Measurements from ENCODE around the gene FRS3. TPM values are rescaled to one million over a fixed set of nuclear protein-coding genes. Genes with fewer than 3 reads are reported as not detected.

Gene FRS3
- total and polyA plus RNA-seq, 2 of the 13 experiments (the other 11 are each of a cell fraction or from before 2014, with no cell fraction given), result 3.0 to 7.4 TPM

DNA sequence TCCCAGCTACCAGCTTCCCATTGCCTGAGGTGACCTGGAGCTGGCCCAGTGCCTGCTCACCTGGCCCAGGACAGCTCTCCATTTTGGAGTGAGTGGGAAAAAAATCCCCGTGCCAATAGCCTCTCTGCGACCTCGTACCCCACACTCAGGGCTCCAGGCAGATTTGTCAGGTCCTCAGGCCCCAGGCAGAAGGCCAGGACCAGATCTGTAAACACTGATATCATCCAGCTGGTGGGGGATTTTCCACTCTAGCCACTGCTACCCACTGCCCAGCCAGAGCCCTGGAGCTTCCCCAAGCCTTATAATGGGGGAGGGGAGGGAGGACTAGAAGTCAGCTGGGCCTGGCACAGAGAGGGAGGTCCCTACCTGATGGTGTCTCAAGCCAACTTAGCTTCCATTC is 31.2 kb downstream of the FRS3 start (continued):
- TF ChIP-seq, protein P1, sequence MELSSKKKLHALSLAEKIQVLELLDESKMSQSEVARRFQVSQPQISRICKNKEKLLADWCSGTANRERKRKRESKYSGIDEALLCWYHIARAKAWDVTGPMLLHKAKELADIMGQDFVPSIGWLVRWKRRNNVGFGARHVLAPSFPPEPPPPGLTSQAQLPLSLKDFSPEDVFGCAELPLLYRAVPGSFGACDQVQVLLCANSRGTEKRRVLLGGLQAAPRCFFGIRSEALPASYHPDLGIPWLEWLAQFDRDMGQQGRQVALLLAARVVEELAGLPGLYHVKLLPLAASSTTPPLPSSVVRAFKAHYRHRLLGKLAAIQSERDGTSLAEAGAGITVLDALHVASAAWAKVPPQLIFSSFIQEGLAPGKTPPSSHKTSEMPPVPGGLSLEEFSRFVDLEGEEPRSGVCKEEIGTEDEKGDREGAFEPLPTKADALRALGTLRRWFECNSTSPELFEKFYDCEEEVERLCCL (CRISPR knock-in tag; IDR thresholded peaks at IDR 0.05; ENCODE audit: borderline replicate concordance), result no peak
- TF ChIP-seq ZNF232 (CRISPR knock-in tag; IDR thresholded peaks at IDR 0.05; ENCODE audit: borderline replicate concordance) (no peak), ERF (CRISPR knock-in tag; IDR thresholded peaks at IDR 0.05) (no peak), CAMTA2 (CRISPR knock-in tag; IDR thresholded peaks at IDR 0.05; ENCODE audit: borderline replicate concordance) (no peak), ZNF563 (CRISPR knock-in tag; IDR thresholded peaks at IDR 0.05) (no peak), ZNF781 (CRISPR knock-in tag; IDR thresholded peaks at IDR 0.05; ENCODE audit: borderline replicate concordance, not compliant biosample characterization) (no peak), ATAD3A (CRISPR knock-in tag; IDR thresholded peaks at IDR 0.05) (no peak), FOXO1 (CRISPR knock-in tag; IDR thresholded peaks at IDR 0.05) (peak; percentile 48; the same call in 1 of the 2 replicates), ZNF777 (CRISPR knock-in tag; IDR thresholded peaks at IDR 0.05) (0 out of 2 replicates have a peak, but pooled peaks have one; percentile 31), ZBTB7A (CRISPR knock-in tag; IDR thresholded peaks at IDR 0.05) (no peak), ZNF557 (CRISPR knock-in tag; IDR thresholded peaks at IDR 0.05) (no peak), MAFG (CRISPR knock-in tag; IDR thresholded peaks at IDR 0.05) (no peak), RORA (CRISPR knock-in tag; IDR thresholded peaks at IDR 0.05) (no peak), FOXA3 (CRISPR knock-in tag; IDR thresholded peaks at IDR 0.05) (peak; percentile 17; the same call in 1 of the 2 replicates), KAT8 (CRISPR knock-in tag; IDR thresholded peaks at IDR 0.05) (0 out of 2 replicates have a peak, but pooled peaks have one; percentile 41), RELA (CRISPR knock-in tag; IDR thresholded peaks at IDR 0.05) (no peak), NBN (conservative IDR thresholded peaks at IDR 0.05) (no peak), SRF (IDR thresholded peaks at IDR 0.05; ENCODE audit: low read depth, low read length) (no peak), HMGA1 (CRISPR knock-in tag; conservative IDR thresholded peaks at IDR 0.05) (no peak), GATAD2A (CRISPR knock-in tag; IDR thresholded peaks at IDR 0.05) (peak; percentile 64; the same call in 1 of the 2 replicates), ZFX (CRISPR knock-in tag; IDR thresholded peaks at IDR 0.05; ENCODE audit: low read depth) (peak; percentile 54; the same call in 1 of the 2 replicates), CCAR2 (optimal IDR thresholded peaks at IDR 0.05; ENCODE audit: low read depth, low read length) (no peak), MTA1 (CRISPR knock-in tag; IDR thresholded peaks at IDR 0.05; ENCODE audit: borderline replicate concordance) (no peak)
- TF ChIP-seq, protein P2, sequence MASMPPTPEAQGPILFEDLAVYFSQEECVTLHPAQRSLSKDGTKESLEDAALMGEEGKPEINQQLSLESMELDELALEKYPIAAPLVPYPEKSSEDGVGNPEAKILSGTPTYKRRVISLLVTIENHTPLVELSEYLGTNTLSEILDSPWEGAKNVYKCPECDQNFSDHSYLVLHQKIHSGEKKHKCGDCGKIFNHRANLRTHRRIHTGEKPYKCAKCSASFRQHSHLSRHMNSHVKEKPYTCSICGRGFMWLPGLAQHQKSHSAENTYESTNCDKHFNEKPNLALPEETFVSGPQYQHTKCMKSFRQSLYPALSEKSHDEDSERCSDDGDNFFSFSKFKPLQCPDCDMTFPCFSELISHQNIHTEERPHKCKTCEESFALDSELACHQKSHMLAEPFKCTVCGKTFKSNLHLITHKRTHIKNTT (CRISPR knock-in tag; IDR thresholded peaks at IDR 0.05), result no peak
- TF ChIP-seq, protein P3, sequence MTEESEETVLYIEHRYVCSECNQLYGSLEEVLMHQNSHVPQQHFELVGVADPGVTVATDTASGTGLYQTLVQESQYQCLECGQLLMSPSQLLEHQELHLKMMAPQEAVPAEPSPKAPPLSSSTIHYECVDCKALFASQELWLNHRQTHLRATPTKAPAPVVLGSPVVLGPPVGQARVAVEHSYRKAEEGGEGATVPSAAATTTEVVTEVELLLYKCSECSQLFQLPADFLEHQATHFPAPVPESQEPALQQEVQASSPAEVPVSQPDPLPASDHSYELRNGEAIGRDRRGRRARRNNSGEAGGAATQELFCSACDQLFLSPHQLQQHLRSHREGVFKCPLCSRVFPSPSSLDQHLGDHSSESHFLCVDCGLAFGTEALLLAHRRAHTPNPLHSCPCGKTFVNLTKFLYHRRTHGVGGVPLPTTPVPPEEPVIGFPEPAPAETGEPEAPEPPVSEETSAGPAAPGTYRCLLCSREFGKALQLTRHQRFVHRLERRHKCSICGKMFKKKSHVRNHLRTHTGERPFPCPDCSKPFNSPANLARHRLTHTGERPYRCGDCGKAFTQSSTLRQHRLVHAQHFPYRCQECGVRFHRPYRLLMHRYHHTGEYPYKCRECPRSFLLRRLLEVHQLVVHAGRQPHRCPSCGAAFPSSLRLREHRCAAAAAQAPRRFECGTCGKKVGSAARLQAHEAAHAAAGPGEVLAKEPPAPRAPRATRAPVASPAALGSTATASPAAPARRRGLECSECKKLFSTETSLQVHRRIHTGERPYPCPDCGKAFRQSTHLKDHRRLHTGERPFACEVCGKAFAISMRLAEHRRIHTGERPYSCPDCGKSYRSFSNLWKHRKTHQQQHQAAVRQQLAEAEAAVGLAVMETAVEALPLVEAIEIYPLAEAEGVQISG (CRISPR knock-in tag; IDR thresholded peaks at IDR 0.05), result peak; percentile 20; the same call in 1 of the 2 replicates
- TF ChIP-seq, protein P4, sequence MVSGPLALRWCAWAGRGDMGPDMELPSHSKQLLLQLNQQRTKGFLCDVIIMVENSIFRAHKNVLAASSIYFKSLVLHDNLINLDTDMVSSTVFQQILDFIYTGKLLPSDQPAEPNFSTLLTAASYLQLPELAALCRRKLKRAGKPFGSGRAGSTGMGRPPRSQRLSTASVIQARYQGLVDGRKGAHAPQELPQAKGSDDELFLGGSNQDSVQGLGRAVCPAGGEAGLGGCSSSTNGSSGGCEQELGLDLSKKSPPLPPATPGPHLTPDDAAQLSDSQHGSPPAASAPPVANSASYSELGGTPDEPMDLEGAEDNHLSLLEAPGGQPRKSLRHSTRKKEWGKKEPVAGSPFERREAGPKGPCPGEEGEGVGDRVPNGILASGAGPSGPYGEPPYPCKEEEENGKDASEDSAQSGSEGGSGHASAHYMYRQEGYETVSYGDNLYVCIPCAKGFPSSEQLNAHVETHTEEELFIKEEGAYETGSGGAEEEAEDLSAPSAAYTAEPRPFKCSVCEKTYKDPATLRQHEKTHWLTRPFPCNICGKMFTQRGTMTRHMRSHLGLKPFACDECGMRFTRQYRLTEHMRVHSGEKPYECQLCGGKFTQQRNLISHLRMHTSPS (CRISPR knock-in tag; IDR thresholded peaks at IDR 0.05; ENCODE audit: low read depth), result peak; percentile 70; the same call in 1 of the 2 replicates
